ENCODE measurements around the gene DHRS3.
"Not testable (repeated sequence)": the region's sequence is repeated elsewhere in the genome, so short reads cannot be mapped to it uniquely, and the experiment has no call there.

DHRS3 gene

DNA sequence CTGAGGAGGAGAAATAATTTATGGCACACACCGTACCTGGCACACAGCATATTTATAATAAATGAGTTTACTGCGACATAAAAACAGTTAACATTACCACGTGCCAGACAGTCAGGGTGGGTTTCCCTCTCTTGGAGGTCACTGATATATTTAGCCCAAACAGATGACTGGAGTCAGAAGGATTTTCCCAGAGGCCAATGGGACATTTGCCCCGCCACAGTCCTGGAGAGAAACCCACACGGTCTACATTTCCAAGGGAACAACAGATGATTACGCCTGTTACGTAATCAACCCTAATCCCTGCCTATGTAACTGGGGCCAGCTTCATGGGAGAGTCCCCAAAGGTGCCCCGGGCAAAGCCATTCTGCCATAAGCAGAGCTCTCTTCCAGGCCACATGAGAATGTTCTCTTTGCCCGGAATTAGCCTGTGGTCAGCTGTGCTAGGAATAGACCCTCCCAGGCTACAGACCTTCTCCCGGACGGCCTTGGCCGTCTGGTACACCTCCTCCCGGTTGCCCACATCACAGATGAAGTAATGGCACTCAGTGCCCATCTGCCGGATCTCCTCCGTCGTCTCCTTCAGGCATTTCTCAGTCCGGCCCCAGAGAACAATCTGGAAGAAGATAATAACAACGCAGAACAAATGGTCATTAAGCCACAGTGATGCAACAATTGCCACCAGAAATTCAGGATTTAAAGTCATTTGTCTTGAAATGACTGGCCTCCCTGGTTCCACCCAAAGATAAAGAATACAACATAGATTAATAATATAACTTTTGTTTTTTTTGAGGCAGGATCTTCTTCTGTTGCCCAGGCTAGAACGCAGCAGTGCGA, 37.7 kb downstream of the DHRS3 start:
- DNase-seq (ENCODE audit: low read depth in 2 of 3, low spot score in 1 of 3): no peak

- no peak for DNase-seq (ENCODE audit: low read depth in 2 of 3, low spot score in 1 of 3)
These were observed 39.1 kb downstream of the DHRS3 start for GRCh38 chr1:12578860-12579422.

- no peak for DNase-seq (ENCODE audit: low read depth in 2 of 3, low spot score in 1 of 3)
These were observed 41.0 kb downstream of the DHRS3 start for GRCh38 chr1:12577020-12577419.

DNA sequence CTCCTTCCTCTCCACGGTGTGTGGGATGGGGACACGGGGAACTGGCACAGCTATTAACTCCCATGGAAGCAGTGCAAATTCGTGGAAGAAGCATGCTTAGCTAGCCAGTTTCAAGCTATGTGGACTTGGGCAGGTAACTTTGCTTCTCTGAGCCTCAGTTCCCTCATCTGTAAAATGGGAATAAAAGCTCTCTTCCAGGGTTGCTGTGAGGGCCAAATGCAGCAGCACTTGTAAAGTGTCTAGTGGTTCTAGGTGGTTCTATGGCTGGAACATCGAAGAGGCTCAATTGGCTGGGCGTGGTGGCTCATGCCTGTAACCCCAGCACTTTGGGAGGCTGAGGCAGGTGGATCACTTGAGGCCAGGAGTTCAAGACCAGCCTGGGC, 43.3 kb downstream of the DHRS3 start:
- DNase-seq (ENCODE audit: low read depth in 2 of 3, low spot score in 1 of 3): no peak

- DNase-seq (ENCODE audit: low read depth in 2 of 3, low spot score in 1 of 3): no peak
These were observed 44.8 kb downstream of the DHRS3 start for GRCh38 chr1:12573015-12573825.

GRCh38 chr1:12572522-12572921, 45.5 kb downstream of the DHRS3 start:
- DNase-seq (ENCODE audit: low read depth in 2 of 3, low spot score in 1 of 3): no peak

- no peak for DNase-seq (ENCODE audit: low read depth in 2 of 3, low spot score in 1 of 3)
These were observed 47.7 kb downstream of the DHRS3 start for GRCh38 chr1:12570291-12570690.

DNA sequence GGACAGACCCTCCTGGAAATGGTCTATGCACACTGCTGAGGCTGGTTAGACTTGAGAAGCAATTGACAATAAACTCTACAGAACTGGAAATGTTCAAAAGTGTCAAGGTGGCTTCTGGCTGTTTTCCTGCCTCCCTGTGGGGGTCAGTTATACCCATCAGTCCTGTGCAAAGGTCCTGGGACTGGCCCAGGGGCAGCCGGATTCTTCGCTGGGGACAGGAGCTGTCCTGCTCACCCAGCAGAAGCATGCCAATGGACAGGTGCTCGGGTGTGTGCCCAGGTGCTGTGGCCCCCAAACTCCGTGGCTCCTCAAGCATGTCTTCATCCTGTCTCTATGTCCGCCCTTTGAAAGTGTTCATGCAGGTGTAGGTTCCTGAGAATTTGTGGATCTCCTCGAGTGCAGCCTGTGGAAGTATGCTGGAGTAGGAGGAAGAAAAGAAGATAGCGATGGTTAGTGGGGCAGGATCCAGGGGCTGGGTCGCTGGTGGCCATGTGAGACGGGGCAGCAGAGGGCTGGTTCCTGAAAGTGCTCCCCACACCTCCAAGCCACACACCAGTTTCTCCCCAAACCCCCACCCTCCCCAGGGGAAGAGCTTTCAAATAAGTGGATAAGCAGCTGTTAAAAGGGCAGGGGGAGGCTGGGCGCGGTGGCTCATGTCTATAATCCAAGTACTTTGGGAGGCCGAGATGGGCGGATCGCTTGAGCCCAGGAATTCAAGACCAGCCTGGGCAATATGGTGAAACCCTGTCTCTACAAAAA, 49.8 kb downstream of the DHRS3 start:
- DNase-seq (ENCODE audit: low read depth in 2 of 3, low spot score in 1 of 3): no peak

DNA sequence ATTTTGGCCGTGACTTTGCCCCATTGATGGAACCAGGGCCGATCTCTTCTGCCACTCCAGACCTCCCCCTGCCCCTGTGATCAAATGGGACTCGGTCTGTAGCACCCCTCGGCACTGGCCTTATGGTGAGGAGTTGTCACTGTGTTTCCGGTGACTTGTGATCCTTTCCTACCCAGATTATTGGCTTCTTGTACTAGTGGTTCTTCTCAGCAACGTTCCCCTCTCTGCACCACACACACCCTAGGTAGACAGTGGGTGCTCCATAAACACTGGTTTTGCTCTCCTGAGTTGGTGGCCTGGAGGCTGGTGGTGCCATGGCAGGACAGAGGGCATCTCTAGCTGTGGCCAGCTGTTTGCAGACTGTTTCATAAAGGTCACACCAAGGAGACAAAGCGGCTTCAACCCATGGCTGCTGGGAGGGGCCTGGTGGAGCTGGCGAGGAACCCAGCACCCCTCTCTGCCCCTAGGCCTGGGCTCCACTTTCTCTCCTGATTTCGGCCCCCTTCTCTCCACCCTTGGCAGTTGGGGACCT, 50.7 kb downstream of the DHRS3 start:
- no peak for DNase-seq (ENCODE audit: low read depth in 2 of 3, low spot score in 1 of 3)

DNA sequence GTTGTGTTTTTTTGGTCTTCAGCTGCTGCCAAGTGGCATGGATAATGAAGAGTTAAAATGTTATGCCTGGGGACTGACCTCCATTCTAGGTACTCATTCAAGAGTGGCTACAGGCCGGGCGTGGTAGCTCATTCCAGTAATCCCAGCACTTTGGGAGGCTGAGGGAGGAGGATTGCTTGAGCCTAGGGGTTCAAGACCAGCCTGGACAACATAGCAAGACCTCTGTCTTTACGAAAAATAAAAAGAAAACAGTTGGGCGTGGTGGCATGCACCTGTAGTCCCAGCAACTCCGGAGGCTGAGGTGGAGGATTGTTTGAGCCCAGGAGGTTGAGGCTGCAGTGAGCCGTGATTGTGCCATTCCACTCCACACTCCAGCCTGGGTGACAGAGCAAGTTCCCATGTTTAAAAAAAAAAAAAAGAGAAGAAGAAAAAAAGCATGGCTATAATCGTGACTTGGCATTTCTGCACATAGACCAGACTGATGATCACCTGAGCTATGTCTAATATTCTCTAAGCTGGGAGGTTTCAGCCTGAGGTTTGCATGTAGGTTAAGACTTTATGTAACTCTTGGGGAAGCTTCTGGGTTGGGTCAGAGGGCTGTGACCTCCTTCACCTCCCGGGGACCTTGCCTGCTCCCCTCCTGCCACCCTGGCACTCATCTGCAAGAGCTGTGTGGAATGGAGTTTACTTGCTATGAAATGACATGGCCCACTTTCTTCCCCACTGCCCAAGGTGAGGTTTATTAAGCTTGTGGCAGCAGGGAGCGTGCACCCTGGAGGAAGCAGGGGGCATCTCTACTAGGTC, 51.3 kb downstream of the DHRS3 start:
- no peak for DNase-seq (ENCODE audit: low read depth in 2 of 3, low spot score in 1 of 3)

- DNase-seq (ENCODE audit: low read depth in 2 of 3, low spot score in 1 of 3): no peak
These were observed 52.1 kb downstream of the DHRS3 start for GRCh38 chr1:12565966-12566352.

- DNase-seq (ENCODE audit: low read depth in 2 of 3, low spot score in 1 of 3): no peak
These were observed 52.7 kb downstream of the DHRS3 start for GRCh38 chr1:12565094-12565965.

GRCh38 chr1:12564251-12564650, 53.8 kb downstream of the DHRS3 start:
- not testable (repeated sequence) for DNase-seq (ENCODE audit: low read depth in 2 of 3, low spot score in 1 of 3)

DNA sequence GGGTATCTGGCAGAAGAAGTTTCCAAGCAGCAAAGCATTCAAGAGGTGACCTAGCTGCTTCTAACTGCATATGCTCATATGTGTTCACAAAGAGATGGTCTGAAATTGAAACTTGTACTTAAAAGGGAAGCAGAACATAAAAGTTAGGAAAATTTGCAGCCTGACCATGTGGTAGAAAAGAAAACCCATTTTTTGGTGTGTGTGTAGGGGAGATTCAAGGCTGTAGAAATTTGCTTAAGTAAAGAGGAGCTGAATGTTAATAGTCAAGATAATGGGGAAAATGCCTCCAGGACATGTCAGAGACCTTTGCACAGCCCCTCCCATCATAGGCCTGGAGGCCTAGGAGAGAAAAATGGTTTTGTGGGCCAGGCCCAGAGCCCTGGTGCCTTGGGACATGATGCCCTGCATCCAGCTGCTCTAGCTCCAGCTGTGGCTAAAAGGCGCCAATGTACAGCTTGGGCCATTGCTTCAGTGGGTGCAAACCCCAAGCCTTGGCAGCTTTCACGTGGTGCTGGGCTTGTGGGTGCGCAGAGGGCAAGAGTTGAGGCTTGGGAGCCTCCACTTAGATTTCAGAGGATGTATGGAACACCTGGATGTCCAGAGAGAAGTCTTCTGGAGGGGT, 54.9 kb downstream of the DHRS3 start:
- no peak for DNase-seq (ENCODE audit: low read depth in 2 of 3, low spot score in 1 of 3)

DNA sequence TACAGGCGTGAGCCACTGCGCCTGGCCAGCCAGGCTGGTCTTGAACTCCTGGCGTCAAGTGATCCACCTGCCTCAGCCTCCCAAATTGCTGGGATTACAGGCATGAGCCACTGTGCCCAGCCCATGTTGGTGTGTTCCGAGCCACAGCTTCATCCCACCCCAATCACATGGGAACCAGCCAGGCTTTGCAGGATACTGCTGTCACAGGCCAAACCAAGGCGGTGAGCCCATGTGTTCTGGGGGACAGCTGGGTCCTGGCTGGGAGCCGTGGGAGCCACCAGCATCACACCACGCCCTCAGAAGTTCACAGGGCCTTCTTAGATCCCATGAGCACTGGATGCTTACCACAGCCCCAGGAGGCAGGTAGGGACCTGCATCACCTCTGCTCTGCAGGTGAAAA, 56.9 kb downstream of the DHRS3 start:
- no peak for DNase-seq (ENCODE audit: low read depth in 2 of 3, low spot score in 1 of 3)

DNA sequence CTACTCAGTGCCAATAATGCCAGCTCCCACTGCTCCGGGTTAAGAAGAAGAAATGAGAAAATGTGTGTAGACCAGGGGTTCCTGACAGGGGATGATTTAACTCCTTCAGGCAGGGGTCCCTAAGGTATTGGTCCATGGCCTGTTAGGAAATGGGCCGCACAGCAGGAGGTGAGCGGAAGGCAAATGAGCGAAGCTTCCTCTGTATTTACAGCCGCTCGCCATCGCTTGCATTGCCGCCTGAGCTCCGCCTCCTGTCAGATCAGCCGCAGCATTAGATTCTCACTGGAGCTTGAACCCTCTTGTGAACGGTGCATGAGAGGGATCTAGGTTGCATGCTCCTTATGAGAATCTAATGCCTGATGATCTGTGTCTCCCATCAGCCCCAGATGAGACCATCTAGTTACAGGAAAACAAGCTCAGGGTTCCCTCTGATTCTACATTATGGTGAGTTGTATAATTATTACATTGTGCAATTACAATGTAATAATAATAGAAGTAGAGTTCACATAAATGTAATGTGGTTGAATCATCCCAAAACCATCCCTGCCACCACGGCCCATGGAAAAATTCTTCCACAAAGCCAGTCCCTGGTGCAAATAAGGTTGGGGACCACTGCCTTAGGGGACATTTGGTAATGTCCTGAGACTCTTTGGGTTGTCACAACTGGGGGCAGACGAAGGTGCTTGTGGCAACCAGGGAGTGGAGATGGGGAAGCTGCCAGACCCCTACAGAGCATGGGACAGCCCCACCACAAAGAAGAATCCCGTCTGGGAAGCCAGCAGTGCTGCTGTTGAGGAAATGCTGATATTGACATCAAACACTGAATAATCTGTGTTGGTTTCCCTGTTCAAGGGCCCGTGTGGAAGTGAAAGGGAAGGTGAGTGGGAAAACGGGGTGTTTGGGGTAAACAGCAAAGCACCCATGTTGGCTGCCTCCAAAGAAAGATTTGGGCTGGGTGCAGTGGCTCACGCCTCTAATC, 60.8 kb downstream of the DHRS3 start:
- no peak for DNase-seq (ENCODE audit: low read depth in 2 of 3, low spot score in 1 of 3)

DNA sequence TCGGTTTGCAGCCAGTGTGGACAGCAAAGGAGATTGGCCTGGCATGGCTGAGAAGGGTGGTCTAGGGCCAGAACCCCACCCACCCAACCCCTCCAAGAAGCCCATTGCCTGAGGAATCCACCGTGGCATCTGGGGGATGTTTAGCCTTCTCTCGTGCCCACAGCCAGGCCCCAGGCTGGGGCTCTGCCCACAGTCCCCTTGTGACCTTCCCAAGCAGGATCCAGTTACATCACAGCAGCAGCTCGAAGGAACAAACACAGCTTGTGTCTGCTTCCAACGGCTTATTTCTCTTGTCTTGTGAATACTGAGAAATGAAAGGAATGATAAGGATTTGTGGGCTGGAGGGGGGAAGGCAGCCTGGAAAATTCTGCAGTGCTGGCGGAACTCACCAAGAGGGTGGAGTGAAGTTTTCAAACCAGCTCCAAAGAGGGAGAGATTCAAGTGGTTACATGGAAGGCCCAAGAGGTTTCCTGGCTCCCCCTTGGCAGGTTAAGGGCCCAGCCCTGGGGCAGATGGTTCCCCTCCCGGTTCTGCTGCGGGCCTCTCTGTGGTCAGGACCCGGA, 61.6 kb downstream of the DHRS3 start:
- no peak for DNase-seq (ENCODE audit: low read depth in 2 of 3, low spot score in 1 of 3)
